Aorta (tissue), 5 donors: ENCODE measurements around the gene PPP1CB. TPM values are rescaled to one million over a fixed set of nuclear protein-coding genes. Genes with fewer than 3 reads are reported as not detected.
A peak's percentile ranks its signal among the peaks of the same experiment; 100 is the strongest.

Source experiments
- ATAC-seq: fragments of 200-7000 bp; cut with Tn5 transposase; one replicate; pipeline ENCODE4 v1.9.1; 2022; ENCODE audit warnings: moderate library complexity; ENCODE audit not compliant: low FRiP score
- DNase-seq, 2 donors: peaks; one replicate each; pipeline ENCODE4 v3.0.0-alpha.2; 2020
- H3K27ac ChIP-seq, 2 donors: one replicate each; pipeline ENCODE4 v1.5.1; 2013; ENCODE audit warnings: low read length in 2 of 2, mild to moderate bottlenecking in 2 of 2, moderate library complexity in 2 of 2, control low read depth in 1 of 2, inconsistent platforms in 1 of 2, low read depth in 1 of 2
- H3K27me3 ChIP-seq, 2 donors: one replicate each; pipeline ENCODE4 v1.6.1; 2013; ENCODE audit warnings: control low read depth in 1 of 2, low read length in 1 of 2, mild to moderate bottlenecking in 1 of 2, moderate library complexity in 1 of 2; ENCODE audit not compliant: insufficient read depth in 2 of 2, control insufficient read depth in 1 of 2
- H3K36me3 ChIP-seq, 2 donors: one replicate each; pipeline ENCODE4 v1.6.1; 2013; ENCODE audit warnings: control low read depth in 1 of 2, low read length in 1 of 2, mild to moderate bottlenecking in 1 of 2; ENCODE audit not compliant: insufficient read depth in 2 of 2, control insufficient read depth in 1 of 2
- H3K4me1 ChIP-seq, 2 donors: one replicate each; pipeline ENCODE4 v1.6.1; 2013; ENCODE audit warnings: low read length in 2 of 2, control low read depth in 1 of 2, mild to moderate bottlenecking in 1 of 2, moderate library complexity in 1 of 2; ENCODE audit not compliant: insufficient read depth in 2 of 2, control insufficient read depth in 1 of 2
- H3K4me3 ChIP-seq, 2 donors: one replicate each; pipeline ENCODE4 v1.5.1; 2013; ENCODE audit warnings: low read length in 2 of 2, control low read depth in 1 of 2, mild to moderate bottlenecking in 1 of 2
- H3K9me3 ChIP-seq: one replicate; pipeline ENCODE4 v1.6.1; 2013; ENCODE audit warnings: mild to moderate bottlenecking, low read length; ENCODE audit not compliant: control insufficient read depth
- WGBS, 2 donors: extraction: QIAGEN DNeasy Blood & Tissue Kit; methylation state at CpG; one replicate each; pipeline ENCODE4 v1.1.7; 2013; 5-methylcytosine and 5-hydroxymethylcytosine counted together
- intact Hi-C, 2 donors: fragments of 100-400 bp; cut with DNase I; formaldehyde crosslinking; loops; one replicate each; pipeline versions ENCODE4 v1.14.2 to v1.15.0; 2022
- polyA plus RNA-seq, 2 donors: library from polyadenylated mRNA; stranded (reverse); fragments of 200-250 nt; gene quantifications; one replicate each; pipeline ENCODE4 v1.2.3, GENCODE V29; 2013
- total RNA-seq, 2 donors: library from RNA; stranded (reverse); fragmentation: NEBNext Ultra II Directional; extraction: Animal tissue kit (Norgen Biotek cat#: 25700); gene quantifications; one replicate each; pipeline ENCODE4 v1.2.1, GENCODE V29; 2021
- donor health status: healthy with polysubstance abuse.
- donor health status: Bipolar disorder and iron deficiency.
- donor health status: DM: no; HTN: no; CAD: no.
- donor health status: DM: no; HTN: no; CAD: no.
- donor health status: DM: yes; HTN: yes; CAD: no.

The PPP1CB gene
- total and polyA plus RNA-seq, 4 donors: 187 to 484 (median 378) TPM

GRCh38 chr2:28758459-28758858 is 6.8 kb downstream of the PPP1CB start:
- Histone ChIP-seq H3K4me1 (peaks cover 0 to 10% of the 10 kb centered on the region in 2 donors), H3K9me3 (no peaks in the 10 kb centered on the region), H3K27me3 (no peaks in the 10 kb centered on the region), H3K27ac (peak overlapping the region in 1 of 2 donors; percentile 78), H3K36me3 (peaks cover 0 to 4% of the 10 kb centered on the region in 2 donors), H3K4me3 (peak overlapping the region; percentile 34)
- intact Hi-C loops: loop anchor here in 1 of 2 donors (5.0 kb wide), 1 partner anchor 191 kb away; no protein-coding TSS in a partner anchor
- DNase-seq (no peak), ATAC-seq (no peak)
- 38 to 39% methylated on average over 2 of the region's 2 CpGs for WGBS, 2 donors

- WGBS, 2 donors: 28 to 38% methylated on average over 3 of the region's 3 CpGs
- no peaks in the 10 kb centered on the region for H3K9me3 ChIP-seq
- peaks cover 0 to 4% of the 10 kb centered on the region in 2 donors for H3K36me3 ChIP-seq
- peaks cover 0 to 12% of the 10 kb centered on the region in 2 donors for H3K4me1 ChIP-seq
- no peak overlapping the region for H3K27ac ChIP-seq
- H3K27me3 ChIP-seq: no peaks in the 10 kb centered on the region
- intact Hi-C loops: no loop called here
- no peak for ATAC-seq
- no peak for DNase-seq
- peak overlapping the region in 1 of 2 donors; percentile 41 for H3K4me3 ChIP-seq
Observed at GRCh38 chr2:28761420-28761819, 9.8 kb downstream of the PPP1CB start.

GRCh38 chr2:28764909-28765711 is 13.5 kb downstream of the PPP1CB start:
- DNase-seq (no peak), ATAC-seq (no peak)
- Histone ChIP-seq H3K27ac (no peak overlapping the region), H3K4me3 (no peak overlapping the region), H3K36me3 (peaks cover 0 to 2% of the 10 kb centered on the region in 2 donors), H3K9me3 (no peaks in the 10 kb centered on the region), H3K4me1 (peaks cover 2 to 8% of the 10 kb centered on the region in 2 donors), H3K27me3 (no peaks in the 10 kb centered on the region)
- intact Hi-C loops: no loop called here
- WGBS, 2 donors: 42 to 47% methylated on average over 8 of the region's 8 CpGs

- intact Hi-C loops: no loop called here
- Histone ChIP-seq H3K4me1 (peaks cover 2 to 6% of the 10 kb centered on the region in 2 donors), H3K9me3 (no peaks in the 10 kb centered on the region), H3K4me3 (no peak overlapping the region), H3K27ac (no peak overlapping the region), H3K36me3 (no peaks in the 10 kb centered on the region), H3K27me3 (no peaks in the 10 kb centered on the region)
- 53 to 61% methylated on average over 2 of the region's 2 CpGs for WGBS, 2 donors
- DNase-seq (no peak), ATAC-seq (no peak)
Observed at GRCh38 chr2:28766070-28766469, 14.4 kb downstream of the PPP1CB start.

- Histone ChIP-seq H3K9me3 (no peaks in the 10 kb centered on the region), H3K27me3 (no peaks in the 10 kb centered on the region), H3K4me1 (peaks cover 2 to 4% of the 10 kb centered on the region in 2 donors), H3K4me3 (no peak overlapping the region), H3K27ac (no peak overlapping the region), H3K36me3 (no peaks in the 10 kb centered on the region)
- ATAC-seq (no peak), DNase-seq (no peak)
- intact Hi-C loops: no loop called here
- WGBS, 2 donors: 44 to 50% methylated on average over 3 of the region's 3 CpGs
Observed at GRCh38 chr2:28767337-28767736, 15.7 kb downstream of the PPP1CB start.

GRCh38 chr2:28768422-28768821 is 16.8 kb downstream of the PPP1CB start:
- no peak for ATAC-seq
- Histone ChIP-seq H3K4me3 (no peak overlapping the region), H3K9me3 (no peaks in the 10 kb centered on the region), H3K27me3 (no peaks in the 10 kb centered on the region), H3K27ac (no peak overlapping the region), H3K4me1 (peaks cover 2 to 4% of the 10 kb centered on the region in 2 donors), H3K36me3 (no peaks in the 10 kb centered on the region)
- intact Hi-C loops: no loop called here
- DNase-seq: no peak

- H3K9me3 ChIP-seq: no peaks in the 10 kb centered on the region
- ATAC-seq: no peak
- H3K27me3 ChIP-seq: no peaks in the 10 kb centered on the region
- intact Hi-C loops: no loop called here
- peaks cover 2 to 4% of the 10 kb centered on the region in 2 donors for H3K4me1 ChIP-seq
- no peaks in the 10 kb centered on the region for H3K36me3 ChIP-seq
- WGBS, 2 donors: 55 to 59% methylated on average over 5 of the region's 5 CpGs
- DNase-seq: no peak
- H3K27ac ChIP-seq: no peak overlapping the region
- no peak overlapping the region for H3K4me3 ChIP-seq
Observed at GRCh38 chr2:28768952-28769351, 17.3 kb downstream of the PPP1CB start.

GRCh38 chr2:28772351-28772750 is 20.7 kb downstream of the PPP1CB start:
- Histone ChIP-seq H3K9me3 (no peaks in the 10 kb centered on the region), H3K4me1 (peaks cover 2 to 4% of the 10 kb centered on the region in 2 donors), H3K4me3 (no peak overlapping the region), H3K36me3 (no peaks in the 10 kb centered on the region), H3K27me3 (no peaks in the 10 kb centered on the region), H3K27ac (no peak overlapping the region)
- WGBS, 2 donors: 34 to 44% methylated on average over 2 of the region's 2 CpGs
- no peak for DNase-seq
- no peak for ATAC-seq
- intact Hi-C loops: no loop called here

- Histone ChIP-seq H3K4me1 (peaks cover 0 to 2% of the 10 kb centered on the region in 2 donors), H3K9me3 (no peaks in the 10 kb centered on the region), H3K27ac (no peak overlapping the region), H3K27me3 (no peaks in the 10 kb centered on the region), H3K36me3 (peaks cover 0 to 3% of the 10 kb centered on the region in 2 donors), H3K4me3 (no peak overlapping the region)
- intact Hi-C loops: no loop called here
- DNase-seq (no peak), ATAC-seq (no peak)
- WGBS, 2 donors: 39 to 40% methylated on average over 6 of the region's 6 CpGs
Observed at GRCh38 chr2:28776471-28776870, 24.8 kb downstream of the PPP1CB start.
